EL (cell line): ENCODE measurements around the gene IL25.
"Not testable (repeated sequence)": the region's sequence is repeated elsewhere in the genome, so short reads cannot be mapped to it uniquely, and the experiment has no call there.

Source experiments
- DNase-seq: peaks from one replicate; pipeline ENCODE4 v3.0.0-alpha.2; 2016

IL25 gene

DNA sequence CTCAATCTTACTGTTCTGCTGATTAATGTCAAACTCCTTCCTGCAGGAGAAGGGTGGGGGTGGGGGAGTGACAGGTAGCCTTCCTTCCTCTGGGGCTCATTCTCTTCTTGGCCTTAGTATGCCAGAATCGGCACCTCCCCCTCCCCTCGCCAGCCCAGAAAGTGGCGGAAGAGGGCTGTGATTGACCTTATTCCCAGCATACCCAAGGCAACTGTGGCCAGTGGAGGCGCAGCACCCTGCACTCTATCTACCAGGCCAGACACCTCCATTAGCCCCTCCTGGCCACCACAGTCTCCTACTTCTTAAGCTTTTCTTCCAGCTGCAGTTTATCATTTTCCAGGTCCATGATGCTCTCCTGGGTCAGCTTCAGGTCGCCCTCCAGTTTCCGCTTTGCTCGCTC, 20.0 kb downstream of the IL25 start:
- DNase-seq = no peak

DNA sequence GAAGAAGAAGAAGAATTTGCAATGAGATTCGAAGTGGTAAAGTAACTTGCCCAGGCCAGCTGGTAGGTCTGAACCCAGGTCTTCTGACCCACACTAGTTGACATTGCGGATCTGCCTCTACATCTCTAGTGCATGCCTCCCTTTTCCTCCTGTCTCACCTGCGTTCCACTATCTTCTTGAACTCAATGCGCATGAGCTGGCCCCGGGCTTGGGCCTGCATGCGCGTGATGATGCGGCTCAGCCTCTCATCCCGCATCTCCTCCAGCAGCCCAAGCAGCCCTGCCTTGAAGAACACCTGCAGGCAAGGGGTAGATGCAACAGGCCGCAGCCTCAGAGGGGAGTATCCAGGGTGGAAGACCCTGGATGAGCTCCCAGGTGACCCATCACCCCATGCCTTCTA, 23.5 kb downstream of the IL25 start:
- no peak for DNase-seq

DNA sequence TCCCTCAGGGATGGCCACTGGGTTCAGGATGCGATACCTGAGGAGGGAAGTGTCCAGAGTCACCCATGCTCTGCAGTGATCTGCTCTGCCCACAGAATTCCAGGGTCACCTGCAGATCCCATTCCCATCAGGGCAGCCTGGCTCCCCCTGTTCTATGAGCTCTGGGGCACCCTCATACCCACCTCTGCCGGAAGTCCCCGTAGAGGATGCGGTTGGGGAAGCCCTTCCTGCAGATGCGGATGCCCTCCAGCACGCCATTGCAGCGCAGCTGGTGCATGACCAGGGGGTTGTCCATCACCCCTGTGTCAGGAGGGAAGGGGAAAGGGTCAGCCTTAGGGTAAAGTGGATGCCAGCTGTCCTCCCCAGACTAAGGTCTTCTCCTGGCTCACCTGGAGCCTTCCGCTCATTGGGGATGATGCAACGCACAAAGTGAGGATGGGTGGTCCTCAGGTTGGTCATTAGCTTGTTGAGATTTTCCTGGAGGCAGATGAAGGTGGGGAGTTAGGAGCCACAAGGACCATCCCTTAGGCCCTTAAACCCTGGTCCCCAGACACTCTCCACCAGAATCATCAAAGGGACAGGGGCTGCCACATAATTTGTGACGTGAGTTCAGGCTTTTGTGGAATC, 24.3 kb downstream of the IL25 start:
- no peak for DNase-seq

DNA sequence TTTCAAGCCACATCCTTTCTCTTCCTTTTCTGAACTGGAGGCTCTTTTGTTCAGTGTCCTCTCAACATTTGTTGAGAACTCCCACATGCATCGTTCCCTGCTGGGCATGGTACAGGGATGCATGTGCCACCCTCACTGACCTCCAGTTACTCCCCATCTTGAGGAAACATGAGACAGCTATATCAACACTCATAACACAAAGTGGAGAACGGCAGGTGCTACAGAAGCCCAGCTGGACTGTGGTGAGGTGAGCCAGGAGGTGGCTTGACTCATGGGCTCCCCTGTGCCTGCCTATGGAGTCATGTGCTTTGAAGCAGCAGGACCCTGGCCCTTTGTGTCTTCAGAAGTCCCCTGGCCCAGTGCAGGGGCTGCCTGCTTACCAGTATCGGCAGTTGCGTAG, 25.7 kb downstream of the IL25 start:
- no peak for DNase-seq

DNA sequence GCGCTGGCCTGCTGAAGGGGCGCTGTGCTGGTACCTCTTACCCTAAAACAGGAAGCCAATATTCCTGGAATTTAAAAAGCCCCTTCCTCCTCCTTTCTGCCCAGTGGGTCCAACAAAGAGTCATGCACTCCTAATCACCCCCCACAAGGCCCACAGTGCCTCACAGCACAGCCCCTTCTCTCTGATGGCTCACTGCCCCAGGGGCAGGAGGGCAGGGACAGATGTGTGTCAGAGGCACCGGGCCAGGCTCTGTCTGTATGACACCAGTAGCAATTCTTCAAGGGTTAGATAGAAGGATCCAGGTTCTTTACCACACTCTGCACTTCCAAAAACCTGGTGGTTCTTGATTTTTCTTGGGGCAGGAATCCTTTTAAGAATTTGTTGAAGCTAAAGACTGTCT, 26.5 kb downstream of the IL25 start:
- DNase-seq = no peak

DNA sequence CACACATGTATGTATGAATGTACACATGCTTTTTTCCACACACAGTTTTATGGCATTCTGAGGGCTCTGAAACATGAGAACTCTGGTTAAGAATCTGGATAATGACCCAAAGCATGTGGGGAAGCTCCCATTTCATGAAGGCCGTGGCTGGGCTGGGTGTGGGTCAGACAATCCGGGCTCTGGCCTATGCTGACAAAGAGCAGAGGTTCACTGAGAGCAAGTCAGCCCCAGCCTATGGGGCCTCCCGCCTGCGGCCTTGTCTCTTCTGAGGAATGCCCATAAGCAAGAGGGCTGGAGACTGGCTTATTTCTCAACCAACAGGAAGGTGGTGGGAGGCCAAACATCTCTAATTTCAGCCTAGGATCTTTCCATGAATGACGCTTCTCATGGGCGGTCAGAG, 27.0 kb downstream of the IL25 start:
- no peak for DNase-seq

DNA sequence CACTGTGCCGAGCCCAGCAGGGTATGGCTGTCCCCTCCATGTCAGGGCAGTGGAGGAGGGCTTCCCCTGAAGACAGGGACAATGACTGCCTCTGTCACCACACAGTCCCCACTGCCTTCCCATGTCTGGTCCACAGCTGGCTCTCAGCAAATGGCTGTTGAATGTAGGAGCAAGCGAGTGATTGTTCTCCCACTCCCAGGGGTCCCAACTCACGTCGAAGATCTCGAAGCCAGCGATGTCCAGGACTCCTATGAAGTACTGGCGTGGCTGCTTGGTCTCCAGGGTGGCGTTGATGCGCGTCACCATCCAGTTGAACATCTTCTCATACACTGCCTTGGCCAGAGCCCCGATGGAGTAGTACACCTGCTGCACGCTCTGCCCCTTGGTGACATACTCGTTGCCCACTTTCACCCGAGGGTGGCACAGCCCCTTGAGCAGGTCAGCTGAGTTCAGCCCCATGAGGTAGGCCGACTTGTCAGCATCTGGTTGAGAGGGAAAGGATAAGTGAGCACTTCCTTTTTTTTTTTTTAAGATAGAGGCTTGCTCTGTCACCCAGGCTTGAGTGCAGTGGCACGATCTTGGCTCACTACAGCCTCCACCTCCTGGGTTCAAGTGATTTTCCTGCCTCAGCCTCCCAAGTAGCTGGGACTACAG, 28.0 kb downstream of the IL25 start:
- not testable (repeated sequence) for DNase-seq

DNA sequence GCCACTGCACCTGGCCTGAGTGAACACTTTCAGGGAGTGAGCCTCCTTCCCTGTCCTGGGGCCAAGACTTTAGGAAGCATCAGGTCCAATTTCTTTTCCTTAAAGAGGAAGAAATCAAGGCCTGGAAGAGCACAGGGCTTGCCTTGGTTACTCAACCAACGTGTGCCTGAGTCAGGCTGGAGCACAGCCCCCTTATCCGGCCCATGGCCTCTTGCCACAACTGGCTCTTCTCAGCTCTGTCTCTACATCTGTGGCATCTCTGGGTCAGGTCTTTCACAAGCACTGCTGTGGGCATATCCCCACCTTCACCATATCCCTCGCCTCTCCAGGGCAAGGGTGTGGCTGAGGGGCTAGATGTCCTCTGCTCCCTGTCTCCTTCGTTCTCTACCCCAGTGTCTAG, 28.7 kb downstream of the IL25 start:
- DNase-seq = no peak

DNA sequence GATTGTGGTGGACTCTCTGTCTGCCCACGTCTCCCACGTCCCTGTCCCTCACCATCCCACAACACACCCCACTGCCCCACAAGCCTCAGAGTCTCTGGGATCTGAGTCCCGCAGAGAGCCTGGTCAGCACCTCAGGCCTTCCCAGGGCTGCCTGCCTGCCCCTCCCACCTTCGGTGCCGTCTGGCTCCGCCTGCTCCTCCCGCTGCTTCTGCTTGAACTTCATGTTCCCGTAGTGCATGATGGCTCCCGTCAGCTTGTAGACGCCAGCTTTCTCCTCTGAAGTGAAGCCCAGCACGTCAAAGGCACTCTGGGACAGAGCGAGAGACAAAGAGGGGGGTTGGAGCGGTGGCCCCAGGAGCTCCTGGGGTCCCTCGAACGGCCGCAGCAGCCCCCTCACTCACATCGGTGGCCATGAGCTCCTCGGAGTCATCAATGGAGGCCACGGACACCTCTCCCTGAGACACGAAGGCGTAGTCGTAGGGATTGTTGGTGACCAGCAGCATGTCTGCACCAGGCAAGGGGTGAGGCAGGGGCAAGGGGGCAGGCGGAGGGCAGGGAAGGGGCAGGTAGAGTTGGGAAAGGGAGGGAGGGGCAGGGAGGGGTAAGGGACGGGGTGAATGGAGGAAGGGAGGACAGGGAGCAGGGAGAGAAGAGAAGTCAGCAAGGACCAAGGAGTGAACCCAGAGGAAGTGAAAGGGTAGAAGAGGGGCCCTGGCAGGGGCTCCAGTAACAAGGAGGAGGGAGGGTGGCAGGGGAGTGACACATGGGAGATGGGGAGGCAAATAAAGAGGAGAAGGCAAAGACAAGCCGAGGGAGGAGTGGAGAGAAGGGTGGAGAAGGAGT, 29.9 kb downstream of the IL25 start:
- DNase-seq = no peak

DNA sequence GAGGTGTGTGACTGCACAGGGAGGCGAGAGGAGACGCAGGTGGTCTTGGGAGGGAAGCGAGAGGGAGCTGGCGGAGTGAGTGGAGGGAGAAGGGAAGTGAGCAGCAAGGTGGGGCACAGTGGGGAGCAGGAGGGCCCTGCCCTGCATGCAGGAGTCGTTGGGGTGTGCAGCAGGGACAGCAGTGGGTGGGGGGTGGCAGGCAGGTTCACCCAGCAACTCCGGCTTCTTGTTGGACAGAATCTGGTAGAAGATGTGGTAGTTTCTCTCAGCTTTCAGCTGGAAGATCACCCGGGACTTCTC, 30.5 kb downstream of the IL25 start:
- DNase-seq = no peak

DNA sequence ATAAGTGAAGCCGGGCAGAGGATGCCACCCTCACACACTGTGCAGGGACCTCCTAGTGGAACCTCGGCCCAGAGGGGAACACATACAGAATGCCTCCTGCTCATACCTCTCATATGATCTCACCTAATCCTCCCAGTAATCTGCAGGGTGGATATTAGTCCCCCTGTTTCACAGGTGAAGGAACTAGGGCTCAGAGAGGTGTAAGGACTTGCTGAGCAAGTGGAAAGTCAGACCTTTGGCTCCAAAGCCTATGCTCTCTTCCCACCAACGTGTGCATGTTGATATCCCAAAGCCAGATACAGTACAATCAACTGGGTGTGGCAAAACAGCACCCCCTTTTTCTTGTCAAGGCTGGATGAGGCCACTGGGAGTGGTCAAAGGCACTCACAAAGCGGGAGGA, 31.3 kb downstream of the IL25 start:
- no peak for DNase-seq

DNA sequence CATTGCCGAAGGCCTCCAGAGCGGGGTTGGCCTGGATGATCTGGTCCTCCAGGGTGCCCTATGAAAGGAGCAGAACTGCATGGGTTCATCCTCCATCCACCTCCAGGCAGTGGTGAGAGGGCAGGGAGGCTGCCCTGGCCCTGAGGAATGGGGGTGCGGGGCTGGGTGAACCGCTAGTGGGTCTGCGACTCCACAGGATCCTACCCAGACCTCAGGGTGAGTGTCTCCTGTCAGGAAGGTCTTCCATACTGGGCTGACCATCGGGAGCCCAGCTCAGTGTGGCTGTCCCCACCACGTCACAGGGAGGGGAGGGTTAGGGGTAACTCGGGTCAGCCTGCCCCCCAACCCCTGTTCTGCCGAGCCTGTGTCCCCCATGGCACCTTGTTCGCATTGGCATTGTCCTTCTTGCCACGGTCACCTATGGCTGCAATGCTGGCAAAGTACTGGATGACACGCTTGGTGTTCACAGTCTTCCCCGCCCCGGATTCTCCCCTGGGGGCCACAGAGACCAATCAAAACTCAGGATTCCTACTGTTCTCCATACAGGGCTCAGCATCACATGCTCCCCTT, 31.8 kb downstream of the IL25 start:
- no peak for DNase-seq

DNA sequence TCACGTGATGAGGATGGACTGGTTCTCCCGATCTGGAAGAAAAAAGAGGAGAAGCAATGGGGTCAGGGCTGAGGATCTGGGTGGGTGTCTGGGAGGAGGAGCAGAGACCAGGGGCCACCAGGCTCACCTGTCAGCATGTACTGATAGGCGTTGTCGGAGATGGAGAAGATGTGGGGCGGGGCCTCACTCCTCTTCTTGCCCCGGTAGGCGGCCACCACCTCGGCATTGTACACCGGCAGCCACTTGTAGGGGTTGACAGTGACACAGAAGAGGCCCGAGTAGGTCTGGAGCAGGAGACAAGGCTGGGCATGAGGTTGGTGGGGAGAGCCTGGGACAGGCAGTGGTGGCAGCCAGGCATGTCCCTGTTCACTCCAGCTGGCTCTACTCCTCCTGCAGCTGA, 32.5 kb downstream of the IL25 start:
- DNase-seq = no peak

DNA sequence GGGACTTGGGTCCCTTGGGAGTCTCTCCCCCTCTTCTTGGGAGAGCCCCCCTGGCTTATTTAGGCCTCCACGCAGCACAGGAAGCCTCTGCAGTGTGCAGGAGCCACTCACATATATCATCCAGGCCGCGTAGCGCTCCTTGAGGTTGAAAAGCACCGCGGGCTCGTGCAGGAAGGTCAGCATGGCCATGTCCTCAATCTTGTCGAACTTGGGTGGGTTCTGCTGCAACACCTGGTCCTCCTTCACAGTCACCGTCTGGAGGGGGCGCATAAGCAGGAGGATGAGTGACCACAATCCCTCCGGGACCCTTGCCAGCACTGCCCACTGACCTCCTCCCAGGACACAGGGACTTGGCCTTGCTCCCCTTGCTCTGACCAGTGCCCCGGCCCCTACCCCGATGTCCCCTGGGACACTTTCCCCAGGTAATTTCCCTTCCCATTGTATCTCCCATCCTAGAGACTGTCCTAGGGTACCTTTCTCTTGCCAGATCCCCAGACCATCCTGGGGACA, 33.0 kb downstream of the IL25 start:
- DNase-seq = no peak

DNA sequence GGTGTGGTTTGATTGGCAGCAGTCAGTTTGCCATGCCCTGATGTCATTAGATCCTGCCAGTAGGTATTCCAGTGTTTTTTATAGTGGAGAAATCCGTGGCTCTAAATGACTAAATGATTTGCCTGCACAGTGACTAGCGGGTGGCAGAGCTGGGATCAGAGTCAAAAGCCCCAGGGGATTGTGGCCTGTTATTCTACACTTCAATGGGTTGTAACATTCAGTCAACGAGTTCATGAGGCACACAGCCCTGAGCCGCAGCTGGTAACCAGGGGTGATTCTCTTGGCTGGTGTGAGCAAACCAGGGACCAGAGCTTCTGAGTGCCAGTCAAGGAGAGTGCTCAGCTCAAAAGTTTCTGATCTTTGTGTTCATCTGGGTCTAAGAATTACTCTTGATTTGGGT, 33.6 kb downstream of the IL25 start:
- no peak for DNase-seq

DNA sequence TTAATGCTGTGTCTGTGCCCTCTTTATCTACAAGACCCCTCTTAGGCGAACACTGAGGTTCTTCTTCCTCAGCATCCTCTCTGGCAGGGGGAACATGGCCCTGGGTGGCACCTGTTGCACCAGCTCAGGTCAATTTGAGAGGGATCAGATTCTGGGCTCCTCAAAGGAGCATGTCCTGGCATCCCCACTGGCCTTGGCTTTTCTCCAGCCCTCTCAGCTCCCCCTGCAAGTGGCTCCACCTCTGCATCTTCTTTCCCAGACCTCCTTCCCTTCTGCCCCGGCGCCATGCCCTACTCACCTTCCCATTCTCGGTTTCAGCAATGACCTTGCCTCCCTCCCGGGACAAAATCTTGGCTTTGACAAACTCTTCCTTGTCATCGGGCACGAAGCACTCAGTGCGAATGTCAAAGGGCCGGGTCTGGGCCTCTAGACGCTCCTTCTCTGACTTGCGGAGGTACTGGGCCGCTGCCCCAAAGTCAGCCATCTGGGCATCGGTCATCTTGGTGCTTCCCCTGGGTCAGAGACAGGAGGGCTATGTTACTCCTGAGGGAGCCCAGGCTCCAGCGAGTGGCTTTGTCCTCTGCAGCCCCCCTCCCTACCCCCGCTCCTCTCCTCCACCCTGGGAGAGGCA, 34.2 kb downstream of the IL25 start:
- no peak for DNase-seq

DNA sequence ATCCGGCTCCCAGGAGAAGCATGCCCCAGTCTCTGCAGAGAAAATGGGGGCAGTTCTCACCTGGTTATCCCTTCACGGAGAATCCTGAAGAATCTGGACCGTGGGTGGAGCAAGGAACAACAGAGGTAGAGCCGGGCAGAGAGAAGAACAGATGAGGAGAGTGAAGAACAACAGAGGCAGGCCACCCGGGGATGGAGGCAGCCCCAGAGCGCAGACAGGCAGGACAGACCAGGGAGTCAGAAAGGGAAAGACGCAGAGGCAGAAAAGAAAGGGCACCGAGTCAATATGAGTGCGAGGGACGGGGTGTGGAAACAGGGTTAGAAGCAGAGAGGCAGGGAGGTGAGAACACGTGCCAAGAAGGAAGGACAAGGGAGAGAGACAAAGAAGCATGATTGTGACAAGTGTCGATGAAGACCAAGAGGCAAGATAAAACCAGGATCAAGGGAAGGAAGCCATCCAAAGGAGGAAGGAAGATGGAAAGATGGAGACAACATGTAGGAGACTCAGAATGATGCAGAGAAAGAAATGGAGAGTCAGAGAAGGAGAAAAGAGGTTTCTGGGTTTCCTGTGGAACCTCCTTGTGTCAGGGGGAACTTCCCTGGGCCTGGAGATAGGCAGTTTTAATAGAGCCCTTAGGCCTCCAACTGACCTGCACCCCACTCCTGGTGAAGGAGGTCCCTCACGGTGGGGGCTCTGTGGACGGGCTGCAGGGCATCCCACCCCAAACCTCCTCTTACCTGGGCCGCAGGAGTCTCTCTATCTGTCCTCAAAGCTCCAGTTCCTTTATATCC, 35.1 kb downstream of the IL25 start, which contains the start of gene MYH6:
Gene MYH6 (minus strand): TSS at position 758 of the 791 bp plus-strand sequence. CDS start 1,050 bp downstream, outside the sequence.
- DNase-seq = no peak

DNA sequence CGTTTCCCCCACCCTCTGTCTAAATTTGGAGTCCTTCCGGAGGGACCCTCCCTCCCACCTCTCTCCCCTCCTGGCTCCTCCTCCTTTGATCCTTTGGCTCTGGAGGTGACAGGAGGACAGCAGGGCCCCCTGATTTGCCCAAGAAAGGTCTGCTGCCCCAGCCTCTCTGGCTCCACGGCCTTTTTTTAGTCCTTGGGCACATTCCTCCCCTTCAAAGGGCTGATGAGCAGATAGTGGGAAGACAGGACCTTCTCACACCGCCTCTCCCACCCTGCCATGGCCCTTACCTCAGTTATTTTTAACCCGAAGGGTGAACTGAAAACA, 35.7 kb downstream of the IL25 start:
- no peak for DNase-seq

DNA sequence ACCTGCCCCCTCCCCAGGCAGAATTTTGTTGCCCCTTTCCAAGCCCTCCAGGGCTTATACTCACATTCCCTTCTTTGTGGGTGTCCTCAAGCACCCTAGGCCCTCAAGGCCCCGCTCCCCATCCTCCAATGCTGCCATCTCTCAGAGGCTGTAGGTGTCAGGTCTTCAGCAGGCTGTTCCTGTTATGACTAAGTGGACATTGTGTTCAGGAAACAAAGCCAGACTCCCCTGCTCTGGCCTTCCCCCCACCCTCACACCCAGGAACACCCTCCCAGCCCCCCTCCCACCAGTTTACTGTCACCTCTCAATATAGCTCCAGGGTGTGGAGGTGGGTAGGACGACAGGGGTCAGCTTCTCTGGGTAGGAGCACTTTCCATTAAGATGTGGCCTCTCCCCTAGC, 36.9 kb downstream of the IL25 start:
- DNase-seq = no peak

DNA sequence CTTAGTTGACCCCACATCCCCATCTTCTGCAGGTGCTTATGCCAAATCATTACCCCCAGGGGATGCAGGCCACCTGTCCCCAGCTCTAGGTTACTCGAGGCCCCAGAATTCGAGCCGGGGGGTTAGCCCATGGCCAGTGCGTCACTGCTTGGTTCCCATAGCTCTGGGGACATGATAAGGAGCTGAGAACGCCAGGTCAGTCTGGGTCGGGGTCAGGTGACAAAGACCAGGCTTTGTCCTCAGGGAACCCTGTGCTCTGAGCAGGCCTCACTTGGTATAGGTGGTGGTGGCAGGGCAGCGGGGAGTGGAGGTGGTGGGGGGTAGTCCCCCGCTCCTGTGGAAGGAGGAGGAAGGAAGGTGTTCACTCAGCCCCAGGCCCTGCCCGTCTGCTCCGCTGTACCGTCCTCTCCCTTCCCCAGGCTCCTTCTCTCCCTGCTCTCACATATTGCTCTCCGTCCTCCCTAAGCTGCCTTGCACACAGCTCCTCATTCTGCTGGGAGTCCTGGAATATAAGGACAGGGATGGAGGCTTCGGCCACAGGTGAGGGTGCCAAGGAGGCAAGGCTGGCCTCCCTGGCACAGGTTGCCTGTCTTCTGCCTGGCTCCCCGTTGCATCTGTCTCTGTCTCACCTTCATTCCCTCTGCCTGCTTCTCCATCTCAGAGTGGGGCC, 37.5 kb downstream of the IL25 start:
- no peak for DNase-seq

DNA sequence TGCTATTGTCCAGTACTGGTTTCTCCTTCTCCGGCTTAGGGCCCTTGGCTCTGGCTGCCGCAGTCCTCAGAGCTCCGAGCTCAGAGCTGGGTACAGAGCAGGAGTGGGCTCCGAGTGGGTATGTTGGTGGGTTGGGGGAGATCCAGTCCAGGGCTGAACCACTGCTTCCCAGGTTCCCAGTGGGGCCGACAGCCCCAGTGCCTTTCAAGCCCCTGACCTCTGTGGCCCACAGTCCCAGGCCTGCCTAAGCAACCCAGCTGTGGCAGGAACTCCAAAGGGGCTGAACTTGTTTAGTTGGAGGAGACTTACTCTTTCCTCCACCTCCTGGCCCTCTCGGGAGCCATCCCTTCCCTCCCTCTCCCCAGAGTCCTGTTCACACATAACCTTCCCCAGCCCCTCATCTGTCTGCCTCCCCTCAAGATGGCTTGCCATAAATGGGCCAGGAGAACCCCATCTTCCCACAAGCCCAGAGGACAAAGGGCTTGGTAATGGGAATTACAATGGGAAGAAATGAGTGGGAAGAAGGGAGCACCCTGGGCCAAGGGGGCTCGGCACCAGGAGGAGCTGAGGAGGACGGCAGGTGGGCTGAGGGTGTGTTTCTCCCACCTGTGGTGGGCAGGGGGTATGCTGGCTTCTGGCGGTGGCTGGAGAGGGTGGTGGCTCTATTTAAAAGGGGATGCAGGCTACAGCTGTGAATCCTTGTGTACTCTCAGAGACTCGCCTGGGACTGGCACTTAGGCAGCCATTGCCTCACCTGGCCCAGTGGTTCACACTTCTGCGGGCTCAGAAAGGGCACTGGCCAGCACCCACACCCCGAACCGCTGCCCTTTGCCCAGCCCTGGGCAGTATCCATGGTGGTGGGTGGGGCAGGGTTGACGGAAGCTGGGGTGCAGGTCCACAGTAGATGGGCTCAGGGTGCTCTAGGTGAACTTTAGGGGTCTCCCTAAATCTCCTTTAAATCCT, 39.2 kb downstream of the IL25 start:
- DNase-seq = no peak
